ENCODE results near the gene ZNRF4.

Gene ZNRF4

DNA sequence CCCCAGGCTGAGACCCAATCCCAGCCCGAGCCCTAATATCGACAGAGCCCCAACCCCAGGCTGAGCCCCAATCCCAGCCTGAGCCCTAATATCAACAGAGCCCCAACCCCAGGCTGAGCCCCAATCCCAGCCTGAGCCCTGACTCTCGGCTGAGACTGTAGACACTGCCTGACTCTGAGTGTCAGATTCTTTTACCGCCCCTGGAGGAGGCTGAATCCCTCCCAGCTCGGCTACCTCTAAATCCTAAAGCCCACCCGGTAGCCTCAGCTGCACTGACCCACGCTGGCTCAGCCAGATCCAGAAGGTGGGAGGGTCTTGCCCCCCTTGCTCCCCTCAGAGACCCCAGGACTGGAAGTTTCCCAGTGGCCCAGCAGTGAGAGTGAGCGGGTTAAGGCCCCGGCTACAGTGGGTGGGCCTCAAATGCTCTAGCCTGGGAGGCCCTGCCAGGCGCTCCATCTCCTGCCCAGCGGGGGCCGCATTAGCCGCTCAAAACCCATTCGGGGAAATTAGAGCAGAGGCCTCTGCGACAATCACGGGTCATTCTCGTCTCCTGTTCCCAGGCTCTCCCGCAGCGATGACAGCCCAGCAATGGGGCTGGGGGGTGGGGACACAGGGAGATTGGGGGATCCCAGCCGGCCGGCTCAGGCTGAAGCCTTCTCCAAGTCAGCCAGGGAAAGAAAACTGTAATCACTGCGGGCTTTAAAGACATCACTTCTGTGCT, 43.8 kb downstream of the ZNRF4 start:
- no peak for DNase-seq (ENCODE audit: extremely low read depth, low read depth)
- TF ChIP-seq, protein P1, sequence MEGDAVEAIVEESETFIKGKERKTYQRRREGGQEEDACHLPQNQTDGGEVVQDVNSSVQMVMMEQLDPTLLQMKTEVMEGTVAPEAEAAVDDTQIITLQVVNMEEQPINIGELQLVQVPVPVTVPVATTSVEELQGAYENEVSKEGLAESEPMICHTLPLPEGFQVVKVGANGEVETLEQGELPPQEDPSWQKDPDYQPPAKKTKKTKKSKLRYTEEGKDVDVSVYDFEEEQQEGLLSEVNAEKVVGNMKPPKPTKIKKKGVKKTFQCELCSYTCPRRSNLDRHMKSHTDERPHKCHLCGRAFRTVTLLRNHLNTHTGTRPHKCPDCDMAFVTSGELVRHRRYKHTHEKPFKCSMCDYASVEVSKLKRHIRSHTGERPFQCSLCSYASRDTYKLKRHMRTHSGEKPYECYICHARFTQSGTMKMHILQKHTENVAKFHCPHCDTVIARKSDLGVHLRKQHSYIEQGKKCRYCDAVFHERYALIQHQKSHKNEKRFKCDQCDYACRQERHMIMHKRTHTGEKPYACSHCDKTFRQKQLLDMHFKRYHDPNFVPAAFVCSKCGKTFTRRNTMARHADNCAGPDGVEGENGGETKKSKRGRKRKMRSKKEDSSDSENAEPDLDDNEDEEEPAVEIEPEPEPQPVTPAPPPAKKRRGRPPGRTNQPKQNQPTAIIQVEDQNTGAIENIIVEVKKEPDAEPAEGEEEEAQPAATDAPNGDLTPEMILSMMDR (IDR thresholded peaks at IDR 0.05; ENCODE audit: low read depth, low read length, missing control alignments): no peak
- H3K4me3 ChIP-seq (replicated peaks; ENCODE audit: low read depth, low read length): no peak overlapping the region

DNA sequence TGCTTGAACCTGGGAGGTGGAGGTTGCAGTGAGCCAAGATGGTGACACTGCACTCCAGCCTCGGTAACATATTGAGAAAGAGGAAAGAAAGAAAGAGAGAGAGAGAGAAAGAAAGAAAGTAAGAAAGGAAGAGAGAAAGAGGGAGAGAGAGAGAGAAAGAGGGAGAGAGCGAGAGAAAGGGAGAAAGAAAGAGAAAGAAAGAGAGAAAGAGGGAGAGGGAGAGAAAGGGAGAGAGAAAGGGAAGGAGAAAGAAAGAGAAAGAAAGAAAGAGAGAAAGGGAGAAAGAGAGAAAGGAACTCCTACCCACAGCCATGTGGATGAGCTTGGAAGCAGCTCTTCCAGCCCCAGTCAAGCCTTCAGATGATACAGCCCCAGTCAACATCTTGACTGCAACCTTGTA, 46.7 kb downstream of the ZNRF4 start:
- H3K4me3 ChIP-seq (replicated peaks; ENCODE audit: low read depth, low read length): no peak overlapping the region
- no peak for DNase-seq (ENCODE audit: extremely low read depth, low read depth)
- TF ChIP-seq, protein P1 (IDR thresholded peaks at IDR 0.05; ENCODE audit: low read depth, low read length, missing control alignments): no peak

DNA sequence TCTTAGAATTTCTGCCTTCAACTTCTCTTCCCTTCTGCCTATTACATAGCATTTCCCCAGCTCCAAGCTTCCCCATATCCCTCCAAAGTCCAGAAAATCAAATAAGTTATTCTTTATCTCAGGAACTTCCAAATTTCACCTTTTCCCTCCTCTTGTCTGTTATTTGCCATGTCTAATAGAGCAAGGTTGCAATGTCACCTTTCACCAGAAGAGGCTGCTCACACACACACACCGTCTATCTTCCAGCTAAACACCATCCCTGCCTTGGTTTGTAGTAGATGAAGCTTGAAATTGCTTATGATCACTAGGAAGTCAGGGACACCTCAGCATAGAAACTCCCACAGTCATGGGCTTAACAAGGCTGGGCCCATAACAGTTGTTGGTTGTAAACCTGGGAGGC, 48.4 kb downstream of the ZNRF4 start:
- TF ChIP-seq, protein P1 (IDR thresholded peaks at IDR 0.05; ENCODE audit: low read depth, low read length, missing control alignments): peak; percentile 39
- H3K4me3 ChIP-seq (replicated peaks; ENCODE audit: low read depth, low read length): no peak overlapping the region
- DNase-seq (ENCODE audit: extremely low read depth, low read depth): no peak

DNA sequence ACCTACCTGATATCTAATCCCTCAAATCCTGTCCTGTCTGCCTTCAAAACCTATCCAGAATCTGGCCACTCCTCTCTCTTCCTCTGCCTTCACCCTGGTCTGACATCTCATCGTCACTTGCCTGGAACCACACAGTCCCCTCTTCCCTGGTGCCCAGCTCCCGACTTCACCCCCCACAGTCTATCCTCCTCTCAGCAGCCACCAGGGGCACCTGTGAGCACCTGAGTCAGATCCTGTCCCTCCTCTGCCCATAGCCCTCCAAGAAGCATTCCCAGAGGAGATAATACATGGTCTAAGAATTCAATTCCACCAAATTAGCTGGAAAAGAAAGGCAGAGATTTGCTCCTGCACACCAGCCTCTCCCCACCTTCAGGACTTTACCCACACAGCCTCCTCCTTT, 48.9 kb downstream of the ZNRF4 start:
- DNase-seq (ENCODE audit: extremely low read depth, low read depth): no peak
- TF ChIP-seq, protein P1 (IDR thresholded peaks at IDR 0.05; ENCODE audit: low read depth, low read length, missing control alignments): peak; percentile 25
- no peak overlapping the region for H3K4me3 ChIP-seq (replicated peaks; ENCODE audit: low read depth, low read length)
